Pulmonary artery endothelial cell (primary cell): ENCODE data around the gene ATP1A4. TPM values are rescaled to one million over a fixed set of nuclear protein-coding genes. Genes with fewer than 3 reads are reported as not detected.
"Not testable (repeated sequence)": the region's sequence is repeated elsewhere in the genome, so short reads cannot be mapped to it uniquely, and the experiment has no call there.

ENCODE experiments used
- DNase-seq: peaks from one replicate; pipeline ENCODE4 v3.0.0-alpha.2; 2011; ENCODE audit warnings: low read depth, low spot score
- total RNA-seq: library from RNA; depleted of rRNA; stranded (reverse); fragments of >200 nt; gene quantifications from 2 replicates; pipeline ENCODE4 v1.2.3, GENCODE V29; 2014

ATP1A4 gene
- total RNA-seq, 1 donor from 2014 or later = not detected

GRCh38 chr1:160123726-160124125 lies 27.7 kb upstream of the ATP1A4 start:
- no peak for DNase-seq

GRCh38 chr1:160124705-160125478 lies 26.5 kb upstream of the ATP1A4 start:
- DNase-seq = no peak

- DNase-seq = no peak
Measured at GRCh38 chr1:160125746-160126145, 25.7 kb upstream of the ATP1A4 start.

GRCh38 chr1:160126342-160126741 lies 25.1 kb upstream of the ATP1A4 start:
- DNase-seq = not testable (repeated sequence)

GRCh38 chr1:160127381-160127780 lies 24.0 kb upstream of the ATP1A4 start:
- no peak for DNase-seq

GRCh38 chr1:160127865-160128523 lies 23.4 kb upstream of the ATP1A4 start:
- DNase-seq = no peak

- DNase-seq = no peak
Measured at GRCh38 chr1:160128636-160129035, 22.8 kb upstream of the ATP1A4 start.

- DNase-seq = no peak
Measured at GRCh38 chr1:160129046-160129445, 22.4 kb upstream of the ATP1A4 start.

GRCh38 chr1:160129558-160129957 lies 21.8 kb upstream of the ATP1A4 start:
- no peak for DNase-seq

GRCh38 chr1:160129966-160130365 lies 21.4 kb upstream of the ATP1A4 start:
- DNase-seq = no peak

GRCh38 chr1:160130486-160130885 lies 20.9 kb upstream of the ATP1A4 start:
- no peak for DNase-seq

GRCh38 chr1:160130939-160131338 lies 20.5 kb upstream of the ATP1A4 start:
- no peak for DNase-seq

- DNase-seq = no peak
Measured at GRCh38 chr1:160131803-160132565, 19.4 kb upstream of the ATP1A4 start.

GRCh38 chr1:160133990-160134770 lies 17.2 kb upstream of the ATP1A4 start:
- DNase-seq = no peak

- DNase-seq = no peak
Measured at GRCh38 chr1:160134791-160135572, 16.4 kb upstream of the ATP1A4 start.

GRCh38 chr1:160136121-160136925 lies 15.1 kb upstream of the ATP1A4 start:
- no peak for DNase-seq

GRCh38 chr1:160136926-160137200 lies 14.5 kb upstream of the ATP1A4 start:
- DNase-seq = no peak

- DNase-seq = no peak
Measured at GRCh38 chr1:160137216-160137862, 14.1 kb upstream of the ATP1A4 start.

GRCh38 chr1:160139840-160140239 lies 11.6 kb upstream of the ATP1A4 start:
- no peak for DNase-seq

GRCh38 chr1:160143695-160144094 lies 7.7 kb upstream of the ATP1A4 start:
- no peak for DNase-seq
